ENCODE data around the gene SLC51B.

SLC51B gene

GRCh38 chr15:65062061-65062460, 16.9 kb downstream of the SLC51B start:
- H3K4me3 ChIP-seq (ENCODE audit: low read depth, low read length) = no peak overlapping the region
- no peak for DNase-seq (ENCODE audit: low read depth)
- in situ Hi-C loops (cut with HindIII; ENCODE audit: low sequenced_read_pairs) = no loop called here
- no peak for TF ChIP-seq CTCF (IDR thresholded peaks at IDR 0.05; ENCODE audit: low read depth, low read length, missing control alignments)

- no peak overlapping the region for H3K4me3 ChIP-seq (ENCODE audit: low read depth, low read length)
- no peak for TF ChIP-seq CTCF (IDR thresholded peaks at IDR 0.05; ENCODE audit: low read depth, low read length, missing control alignments)
- DNase-seq (ENCODE audit: low read depth) = no peak
- in situ Hi-C loops (cut with HindIII; ENCODE audit: low sequenced_read_pairs) = no loop called here
Observed at GRCh38 chr15:65062726-65063125, 17.5 kb downstream of the SLC51B start.

- in situ Hi-C loops (cut with HindIII; ENCODE audit: low sequenced_read_pairs) = no loop called here
Observed at GRCh38 chr15:65066001-65066634, 20.9 kb downstream of the SLC51B start.

GRCh38 chr15:65066635-65067316, 21.6 kb downstream of the SLC51B start:
- no peak for DNase-seq (ENCODE audit: low read depth)
- no peak for TF ChIP-seq CTCF (IDR thresholded peaks at IDR 0.05; ENCODE audit: low read depth, low read length, missing control alignments)
- no peak overlapping the region for H3K4me3 ChIP-seq (ENCODE audit: low read depth, low read length)
- in situ Hi-C loops (cut with HindIII; ENCODE audit: low sequenced_read_pairs) = no loop called here

More at GRCh38 chr15:65066001-65066634, 20.9 kb downstream of the SLC51B start:
- DNase-seq (ENCODE audit: low read depth) = no peak
- TF ChIP-seq CTCF (IDR thresholded peaks at IDR 0.05; ENCODE audit: low read depth, low read length, missing control alignments) = no peak
- no peak overlapping the region for H3K4me3 ChIP-seq (ENCODE audit: low read depth, low read length)

- no peak for TF ChIP-seq CTCF (IDR thresholded peaks at IDR 0.05; ENCODE audit: low read depth, low read length, missing control alignments)
- no peak for DNase-seq (ENCODE audit: low read depth)
- H3K4me3 ChIP-seq (ENCODE audit: low read depth, low read length) = no peak overlapping the region
- in situ Hi-C loops (cut with HindIII; ENCODE audit: low sequenced_read_pairs) = no loop called here
Observed at GRCh38 chr15:65067317-65067644, 22.1 kb downstream of the SLC51B start.

- in situ Hi-C loops (cut with HindIII; ENCODE audit: low sequenced_read_pairs) = no loop called here
- H3K4me3 ChIP-seq (ENCODE audit: low read depth, low read length) = no peak within 1 kb of the TSS
- no peak for DNase-seq (ENCODE audit: low read depth)
- no peak for TF ChIP-seq CTCF (IDR thresholded peaks at IDR 0.05; ENCODE audit: low read depth, low read length, missing control alignments)
Observed at GRCh38 chr15:65067645-65068402, 22.6 kb downstream of the SLC51B start, which contains the start of gene RASL12. Gene RASL12, minus strand, starts transcription at chr15:65067991. Its CDS starts 156 bp downstream, at chr15:65067835.
